Measurements from ENCODE around the gene ICAM2. TPM values are rescaled to one million over a fixed set of nuclear protein-coding genes. Genes with fewer than 3 reads are reported as not detected.
"Not testable (repeated sequence)": the region's sequence is repeated elsewhere in the genome, so short reads cannot be mapped to it uniquely, and the experiment has no call there.

Gene ICAM2
- total and polyA plus RNA-seq, 9 donors = 6.8 to 34.2 (median 19.9) TPM

DNA sequence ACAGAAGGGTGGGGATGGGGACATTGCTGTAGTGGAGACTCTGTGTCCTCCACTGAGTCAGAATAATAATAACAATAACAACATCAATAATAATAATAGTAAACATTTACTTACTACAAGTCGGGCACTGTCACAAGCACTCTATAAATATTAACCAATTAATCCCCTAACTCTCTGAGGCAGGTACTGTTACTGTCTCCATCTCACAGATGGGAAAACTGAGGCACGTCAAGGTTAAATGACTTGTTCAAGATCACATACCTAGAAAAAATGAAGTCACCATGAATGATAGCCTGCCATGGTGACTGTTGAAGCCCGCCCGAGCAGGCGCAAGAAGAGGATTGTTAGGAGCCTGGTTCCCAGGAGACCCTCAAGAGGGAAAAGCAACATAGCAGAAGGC, 12.1 kb downstream of the ICAM2 start:
- Histone ChIP-seq H3K4me3 (no peak overlapping the region), H3K4me1 (ENCODE audit: insufficient read depth) (no peaks in the 10 kb centered on the region), H3K27ac (no peak overlapping the region), H3K9me3 (no peaks in the 10 kb centered on the region), H3K36me3 (no peaks in the 10 kb centered on the region), H3K27me3 (no peaks in the 10 kb centered on the region)
- no peak for TF ChIP-seq POLR2A (IDR thresholded peaks at IDR 0.05)
- no peak for TF ChIP-seq EP300 (IDR thresholded peaks at IDR 0.05)
- TF ChIP-seq CTCF (IDR thresholded peaks at IDR 0.05) = no peak
- 78 to 81% (median 81%) methylated on average over 5 of the region's 5 CpGs for WGBS, 3 donors
- no peak for DNase-seq
- intact Hi-C loops (cut with DNase I) = no loop called here

DNA sequence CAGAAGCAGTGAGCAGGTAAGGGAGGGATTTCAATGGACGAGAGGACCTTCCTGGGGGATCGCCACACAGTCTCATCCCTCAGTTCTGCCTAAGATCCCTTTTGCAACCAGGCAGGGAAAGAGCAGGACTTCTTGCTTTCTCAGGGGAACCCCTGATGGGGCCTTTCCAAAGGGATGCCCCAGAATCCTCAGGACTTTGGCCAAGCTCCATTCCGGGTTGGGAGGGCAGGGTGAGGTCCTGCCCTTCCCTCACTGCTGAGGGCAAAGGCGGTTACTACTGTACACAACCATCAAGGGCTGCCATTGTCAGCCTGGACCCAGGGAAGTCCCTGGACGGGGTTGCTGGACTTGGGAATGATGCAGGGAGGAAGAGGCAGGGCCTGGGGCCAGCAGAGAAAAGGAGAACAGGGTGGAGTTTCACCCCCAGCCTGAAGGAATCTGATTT, 12.6 kb downstream of the ICAM2 start:
- 63 to 78% (median 75%) methylated on average over 5 of the region's 5 CpGs for WGBS, 3 donors

DNA sequence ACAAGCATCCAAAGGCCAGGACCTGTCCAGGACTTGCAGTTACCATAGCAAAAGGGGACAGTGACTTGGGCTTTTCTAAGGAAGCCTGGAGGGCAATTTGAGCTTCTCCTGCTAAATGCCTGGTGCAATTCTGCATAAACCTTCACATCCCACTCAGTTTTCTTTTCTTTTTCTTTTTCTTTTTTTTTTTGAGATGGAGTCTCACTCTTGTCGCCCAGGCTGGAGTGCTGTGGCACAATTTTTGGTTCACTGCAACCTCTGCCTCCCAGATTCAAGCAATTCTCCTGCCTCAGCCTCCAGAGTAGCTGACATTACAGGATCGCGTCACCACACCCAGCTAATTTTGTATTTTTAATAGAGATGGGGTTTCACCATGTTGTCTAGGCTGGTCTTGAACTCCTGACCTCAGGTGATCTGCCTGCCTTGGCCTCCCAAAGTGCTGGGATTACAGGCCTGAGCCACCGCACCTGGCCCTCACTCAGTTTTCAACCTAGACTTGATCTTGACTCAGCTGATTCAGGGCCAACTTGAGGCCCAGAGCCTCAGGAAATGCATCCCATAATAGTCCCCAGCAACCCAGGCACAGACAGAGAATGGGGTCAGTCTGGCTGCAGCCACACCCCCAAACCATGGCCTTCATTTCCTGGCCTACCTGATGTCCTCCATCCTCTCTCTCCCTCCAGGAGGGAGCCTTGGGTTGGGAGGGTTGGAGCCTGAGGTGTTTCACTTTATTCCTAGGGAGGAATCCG, 13.2 kb downstream of the ICAM2 start:
- H3K27ac ChIP-seq; H3K36me3 ChIP-seq; intact Hi-C loops (cut with DNase I); H3K4me1 ChIP-seq (ENCODE audit: insufficient read depth); H3K9me3 ChIP-seq; H3K4me3 ChIP-seq; DNase-seq; H3K27me3 ChIP-seq: not testable (repeated sequence)
- 92 to 93% (median 92%) methylated on average over 5 of the region's 5 CpGs for WGBS, 3 donors

More for the DNA sequence above, 12.6 kb downstream of the ICAM2 start:
- Histone ChIP-seq H3K9me3 (no peaks in the 10 kb centered on the region), H3K4me3 (no peak overlapping the region), H3K36me3 (no peaks in the 10 kb centered on the region), H3K27ac (no peak overlapping the region), H3K27me3 (no peaks in the 10 kb centered on the region), H3K4me1 (ENCODE audit: insufficient read depth) (no peaks in the 10 kb centered on the region)
- TF ChIP-seq EP300 (IDR thresholded peaks at IDR 0.05) (no peak), CTCF (IDR thresholded peaks at IDR 0.05) (no peak), POLR2A (IDR thresholded peaks at IDR 0.05) (no peak)
- DNase-seq = no peak
- intact Hi-C loops (cut with DNase I) = no loop called here

- TF ChIP-seq CTCF (IDR thresholded peaks at IDR 0.05) = no peak
- no peak for TF ChIP-seq POLR2A (IDR thresholded peaks at IDR 0.05)
- no peak for TF ChIP-seq EP300 (IDR thresholded peaks at IDR 0.05)
- WGBS, 3 donors = 71 to 80% (median 76%) methylated on average over 13 of the region's 13 CpGs
- no peaks in the 10 kb centered on the region for H3K27me3 ChIP-seq
- H3K36me3 ChIP-seq = no peaks in the 10 kb centered on the region
- H3K4me1 ChIP-seq (ENCODE audit: insufficient read depth) = no peaks in the 10 kb centered on the region
- intact Hi-C loops (cut with DNase I) = no loop called here
- H3K27ac ChIP-seq = no peak overlapping the region
- no peaks in the 10 kb centered on the region for H3K9me3 ChIP-seq
- no peak overlapping the region for H3K4me3 ChIP-seq
- DNase-seq = no peak
Measured at GRCh38 chr17:64006361-64007088, 13.9 kb downstream of the ICAM2 start.

DNA sequence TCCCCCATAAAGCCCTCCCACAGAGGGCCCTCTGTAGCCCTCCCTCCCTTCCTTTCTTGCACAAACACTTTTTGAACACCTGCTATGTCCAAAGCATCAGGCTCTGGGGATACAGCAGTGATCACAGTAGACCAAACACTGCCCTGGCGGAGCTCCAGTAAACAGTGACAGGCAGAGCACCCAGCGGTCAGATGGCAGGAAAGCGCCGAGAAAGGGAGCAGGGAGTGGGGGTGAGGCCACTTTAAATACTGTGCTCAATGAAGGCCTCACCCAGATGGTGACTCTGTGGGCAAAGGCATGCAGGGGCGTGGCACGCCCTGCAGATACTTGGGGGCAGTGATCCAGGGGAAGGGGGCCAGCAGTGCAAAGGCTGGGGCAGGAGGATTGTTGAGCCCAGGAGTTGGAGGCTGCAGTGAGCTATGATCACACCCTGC, 14.7 kb downstream of the ICAM2 start:
- 24 to 38% (median 34%) methylated on average over 6 of the region's 6 CpGs for WGBS, 3 donors
- no peaks in the 10 kb centered on the region for H3K36me3 ChIP-seq
- H3K27ac ChIP-seq = no peak overlapping the region
- no peak overlapping the region for H3K4me3 ChIP-seq
- DNase-seq = no peak
- TF ChIP-seq EP300 (IDR thresholded peaks at IDR 0.05) (no peak), CTCF (IDR thresholded peaks at IDR 0.05) (no peak), POLR2A (IDR thresholded peaks at IDR 0.05) (no peak)
- intact Hi-C loops (cut with DNase I) = no loop called here
- no peaks in the 10 kb centered on the region for H3K9me3 ChIP-seq
- no peaks in the 10 kb centered on the region for H3K4me1 ChIP-seq (ENCODE audit: insufficient read depth)
- H3K27me3 ChIP-seq = no peaks in the 10 kb centered on the region

All from ovary (tissue), 9 donors.